ENCODE data around the gene EBNA1BP2. TPM values are rescaled to one million over a fixed set of nuclear protein-coding genes. Genes with fewer than 3 reads are reported as not detected.
A peak's percentile ranks its signal among the peaks of the same experiment; 100 is the strongest.
"Not testable (repeated sequence)": the region's sequence is repeated elsewhere in the genome, so short reads cannot be mapped to it uniquely, and the experiment has no call there.

The EBNA1BP2 gene
- polyA plus RNA-seq, 1 donor = 53.1 TPM

GRCh38 chr1:43129426-43129825 is 42.7 kb downstream of the EBNA1BP2 start:
- no peaks in the 10 kb centered on the region for H3K9me3 ChIP-seq (ENCODE audit: control insufficient read depth, low read depth, low read length)
- H3K27me3 ChIP-seq (ENCODE audit: control insufficient read depth, insufficient read depth, low read length) = no peaks in the 10 kb centered on the region
- no peak for DNase-seq
- WGBS (ENCODE audit: insufficient coverage, low lambda C conversion rate) = no CpG with 5 or more reads among the region's 5 CpGs
- no peaks in the 10 kb centered on the region for H3K4me1 ChIP-seq (ENCODE audit: control insufficient read depth, insufficient read depth, low read length)
- H3K36me3 ChIP-seq (ENCODE audit: control insufficient read depth, insufficient read depth, low read length) = no peaks in the 10 kb centered on the region
- no peak overlapping the region for H3K4me3 ChIP-seq (ENCODE audit: low read length)
- no peak overlapping the region for H3K27ac ChIP-seq (ENCODE audit: low read length)

- H3K36me3 ChIP-seq (ENCODE audit: control insufficient read depth, insufficient read depth, low read length) = no peaks in the 10 kb centered on the region
- no peaks in the 10 kb centered on the region for H3K9me3 ChIP-seq (ENCODE audit: control insufficient read depth, low read depth, low read length)
- no peaks in the 10 kb centered on the region for H3K4me1 ChIP-seq (ENCODE audit: control insufficient read depth, insufficient read depth, low read length)
- H3K27ac ChIP-seq (ENCODE audit: low read length) = no peak overlapping the region
- 86% methylated on average over 2 of the region's 3 CpGs for WGBS (ENCODE audit: insufficient coverage, low lambda C conversion rate)
- H3K4me3 ChIP-seq (ENCODE audit: low read length) = no peak overlapping the region
- no peak for DNase-seq
- H3K27me3 ChIP-seq (ENCODE audit: control insufficient read depth, insufficient read depth, low read length) = no peaks in the 10 kb centered on the region
Measured at GRCh38 chr1:43128816-43129215, 43.3 kb downstream of the EBNA1BP2 start.

GRCh38 chr1:43123031-43123430 is 49.1 kb downstream of the EBNA1BP2 start:
- WGBS (ENCODE audit: insufficient coverage, low lambda C conversion rate) = no CpG with 5 or more reads among the region's 1 CpG
- Histone ChIP-seq H3K4me1 (ENCODE audit: control insufficient read depth, insufficient read depth, low read length) (no peaks in the 10 kb centered on the region), H3K4me3 (ENCODE audit: low read length) (no peak overlapping the region), H3K36me3 (ENCODE audit: control insufficient read depth, insufficient read depth, low read length) (no peaks in the 10 kb centered on the region), H3K27ac (ENCODE audit: low read length) (no peak overlapping the region), H3K9me3 (ENCODE audit: control insufficient read depth, low read depth, low read length) (no peaks in the 10 kb centered on the region), H3K27me3 (ENCODE audit: control insufficient read depth, insufficient read depth, low read length) (no peaks in the 10 kb centered on the region)
- no peak for DNase-seq

GRCh38 chr1:43121256-43121900 is 50.7 kb downstream of the EBNA1BP2 start:
- Histone ChIP-seq H3K9me3 (ENCODE audit: control insufficient read depth, low read depth, low read length) (no peaks in the 10 kb centered on the region), H3K27me3 (ENCODE audit: control insufficient read depth, insufficient read depth, low read length) (no peaks in the 10 kb centered on the region), H3K4me1 (ENCODE audit: control insufficient read depth, insufficient read depth, low read length) (no peaks in the 10 kb centered on the region), H3K27ac (ENCODE audit: low read length) (no peak overlapping the region), H3K4me3 (ENCODE audit: low read length) (no peak overlapping the region), H3K36me3 (ENCODE audit: control insufficient read depth, insufficient read depth, low read length) (no peaks in the 10 kb centered on the region)
- WGBS (ENCODE audit: insufficient coverage, low lambda C conversion rate) = 60% methylated on average over 1 of the region's 8 CpGs
- DNase-seq = no peak

- H3K36me3 ChIP-seq (ENCODE audit: control insufficient read depth, insufficient read depth, low read length); H3K27ac ChIP-seq (ENCODE audit: low read length); H3K4me1 ChIP-seq (ENCODE audit: control insufficient read depth, insufficient read depth, low read length); DNase-seq; H3K27me3 ChIP-seq (ENCODE audit: control insufficient read depth, insufficient read depth, low read length); H3K9me3 ChIP-seq (ENCODE audit: control insufficient read depth, low read depth, low read length): not testable (repeated sequence)
- WGBS (ENCODE audit: insufficient coverage, low lambda C conversion rate) = 100% methylated on average over 7 of the region's 35 CpGs
- peak overlapping the region; percentile 10 for H3K4me3 ChIP-seq (ENCODE audit: low read length)
Measured at GRCh38 chr1:43119928-43120586, 52.0 kb downstream of the EBNA1BP2 start.

Other genes with a start within 250 kb of the EBNA1BP2 start
- 58.7 TPM for gene SLC2A1, start 213.4 kb downstream of the EBNA1BP2 start, polyA plus RNA-seq
- gene CFAP57, start within 50 bp of the EBNA1BP2 start, polyA plus RNA-seq = 0.25 TPM
- gene TMEM125, start 97.7 kb upstream of the EBNA1BP2 start, polyA plus RNA-seq = 29.7 TPM
- gene C1orf210, start 113.3 kb upstream of the EBNA1BP2 start, polyA plus RNA-seq = 46.2 TPM
- 18.7 TPM for gene TIE1, start 128.7 kb upstream of the EBNA1BP2 start, polyA plus RNA-seq
- 0.21 TPM for gene MPL, start 165.5 kb upstream of the EBNA1BP2 start, polyA plus RNA-seq
- gene CDC20, start 186.7 kb upstream of the EBNA1BP2 start, polyA plus RNA-seq = 20.7 TPM
- gene ELOVL1, start 195.7 kb upstream of the EBNA1BP2 start, polyA plus RNA-seq = 68.7 TPM
- 36.5 TPM for gene MED8, start 217.5 kb upstream of the EBNA1BP2 start, polyA plus RNA-seq
- 26.3 TPM for gene SZT2, start 217.6 kb upstream of the EBNA1BP2 start, polyA plus RNA-seq

Data from large intestine (tissue), 3 donors.